Ureter (tissue), 1 donor: ENCODE results near the gene ARID3A. TPM values are rescaled to one million over a fixed set of nuclear protein-coding genes. Genes with fewer than 3 reads are reported as not detected.

Experiments
- DNase-seq: peaks from one replicate; pipeline ENCODE4 v3.0.0-alpha.2; 2020; ENCODE audit warnings: low spot score
- total RNA-seq: library from RNA; stranded (reverse); gene quantifications from one replicate; pipeline ENCODE4 v1.2.4, GENCODE V29; 2023
- donor health status: DM: yes; HTN: yes; CAD: no.

ARID3A gene
- total RNA-seq, 1 donor from 2014 or later: 8.4 TPM

DNA sequence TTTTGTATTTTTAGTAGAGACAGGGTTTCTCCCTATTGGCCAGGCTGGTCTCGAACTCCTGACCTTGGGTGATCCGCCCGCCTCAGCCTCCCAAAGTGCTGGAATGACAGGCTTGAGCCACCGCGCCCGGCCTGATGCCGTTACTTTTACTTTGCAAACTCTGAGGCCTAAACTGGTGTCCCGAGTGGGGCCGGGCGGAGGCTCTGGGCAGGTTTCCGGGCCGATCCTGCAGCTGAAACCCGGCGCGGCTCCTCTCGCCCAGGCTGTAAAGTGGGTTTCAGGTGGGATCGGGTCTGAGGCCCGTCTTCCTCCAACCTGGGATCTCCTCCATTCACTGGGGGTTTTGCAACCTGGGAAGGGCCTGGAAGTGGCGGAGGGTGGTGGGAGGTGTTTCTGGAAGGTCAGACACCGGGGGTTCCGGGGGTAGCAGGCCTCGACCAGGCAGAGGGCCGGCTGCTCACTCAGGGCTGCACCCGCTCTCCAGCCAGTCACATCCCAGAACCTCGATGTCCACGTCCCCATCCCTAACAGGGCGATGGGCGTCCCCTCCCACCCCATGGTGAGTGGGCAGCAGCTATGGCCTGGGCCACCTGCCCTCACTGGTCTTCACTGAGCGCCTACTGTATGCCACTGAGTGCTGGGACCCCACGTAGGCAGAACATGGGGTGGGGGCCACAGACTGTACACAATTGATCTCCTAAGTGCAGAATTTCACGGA is 37.0 kb downstream of the ARID3A start:
- DNase-seq: no peak

DNA sequence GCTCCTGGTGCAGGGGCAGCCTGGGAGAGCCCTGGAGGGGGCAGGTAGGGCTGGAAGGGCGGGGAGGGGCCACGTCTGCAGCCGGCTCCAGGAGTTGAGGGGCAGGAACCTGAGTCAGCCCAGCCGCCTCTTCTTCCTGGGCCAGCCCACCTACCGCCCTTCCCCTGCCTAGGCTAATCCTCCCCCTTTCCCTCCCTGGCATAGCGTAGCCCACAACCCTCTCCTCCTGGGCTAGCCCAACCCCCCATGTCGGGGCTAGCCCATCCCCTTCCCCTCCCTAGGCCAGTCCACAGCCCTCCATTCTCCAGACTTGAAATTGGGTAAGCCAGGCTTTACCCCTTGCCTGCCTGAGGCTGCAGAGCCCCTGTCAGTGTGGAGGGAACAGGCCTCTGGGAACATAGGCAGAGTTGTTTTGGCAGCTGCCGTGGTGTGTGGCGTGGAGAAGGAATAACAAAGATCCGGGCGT is 37.7 kb downstream of the ARID3A start:
- DNase-seq: no peak

DNA sequence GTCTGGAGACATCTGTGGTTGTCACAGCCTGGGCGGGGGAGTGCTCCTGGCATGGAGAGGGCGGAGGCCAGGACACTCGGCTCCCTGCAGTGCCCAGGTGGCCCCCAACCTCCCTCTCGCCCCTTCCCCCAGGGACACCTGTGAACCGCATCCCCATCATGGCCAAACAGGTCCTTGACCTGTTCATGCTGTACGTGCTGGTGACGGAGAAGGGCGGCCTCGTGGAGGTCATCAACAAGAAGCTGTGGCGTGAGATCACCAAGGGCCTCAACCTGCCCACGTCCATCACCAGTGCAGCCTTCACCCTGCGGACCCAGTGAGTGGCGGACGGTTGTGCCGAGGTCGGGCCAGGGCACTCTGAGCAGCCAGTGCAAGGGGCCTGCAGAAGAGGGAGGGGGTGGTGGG is 38.3 kb downstream of the ARID3A start:
- no peak for DNase-seq

DNA sequence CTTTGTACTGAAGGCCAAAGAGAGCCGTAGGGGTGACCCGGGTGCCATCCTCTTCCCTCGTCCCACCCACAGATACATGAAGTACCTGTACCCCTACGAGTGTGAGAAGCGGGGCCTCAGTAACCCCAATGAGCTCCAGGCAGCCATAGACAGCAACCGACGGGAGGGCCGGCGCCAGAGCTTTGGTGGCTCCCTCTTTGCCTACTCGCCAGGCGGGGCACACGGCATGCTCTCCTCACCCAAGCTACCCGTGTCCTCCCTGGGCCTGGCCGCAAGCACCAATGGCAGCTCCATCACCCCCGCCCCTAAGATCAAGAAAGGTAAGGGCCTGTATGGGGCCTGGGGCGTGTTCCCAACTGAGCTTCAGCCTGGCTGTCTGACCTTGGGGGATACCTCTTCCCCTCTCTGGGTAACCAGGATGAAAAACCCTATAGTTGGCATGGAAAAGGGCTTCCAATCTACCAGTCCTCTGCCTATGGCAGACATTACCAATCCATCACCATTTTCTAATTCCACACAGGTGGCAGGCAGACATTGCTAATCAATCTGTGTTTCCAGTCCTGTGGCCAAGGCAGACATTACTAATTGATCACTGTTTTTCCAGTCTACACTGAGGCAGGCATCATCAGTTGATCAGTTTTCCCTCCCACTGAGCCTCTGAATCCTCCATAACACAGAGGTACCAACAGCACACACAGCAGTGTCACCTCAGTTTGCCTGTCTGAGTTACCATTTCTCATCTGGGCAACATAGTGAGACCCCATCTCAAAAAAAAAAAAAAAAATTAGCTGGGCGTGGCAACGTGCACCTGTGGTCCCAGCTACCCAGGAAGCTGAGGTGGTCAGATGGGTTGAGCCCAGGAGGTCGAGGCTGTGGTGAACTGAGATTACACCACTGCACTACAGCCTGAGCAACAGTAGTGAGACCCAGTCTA is 39.2 kb downstream of the ARID3A start:
- DNase-seq: no peak

DNA sequence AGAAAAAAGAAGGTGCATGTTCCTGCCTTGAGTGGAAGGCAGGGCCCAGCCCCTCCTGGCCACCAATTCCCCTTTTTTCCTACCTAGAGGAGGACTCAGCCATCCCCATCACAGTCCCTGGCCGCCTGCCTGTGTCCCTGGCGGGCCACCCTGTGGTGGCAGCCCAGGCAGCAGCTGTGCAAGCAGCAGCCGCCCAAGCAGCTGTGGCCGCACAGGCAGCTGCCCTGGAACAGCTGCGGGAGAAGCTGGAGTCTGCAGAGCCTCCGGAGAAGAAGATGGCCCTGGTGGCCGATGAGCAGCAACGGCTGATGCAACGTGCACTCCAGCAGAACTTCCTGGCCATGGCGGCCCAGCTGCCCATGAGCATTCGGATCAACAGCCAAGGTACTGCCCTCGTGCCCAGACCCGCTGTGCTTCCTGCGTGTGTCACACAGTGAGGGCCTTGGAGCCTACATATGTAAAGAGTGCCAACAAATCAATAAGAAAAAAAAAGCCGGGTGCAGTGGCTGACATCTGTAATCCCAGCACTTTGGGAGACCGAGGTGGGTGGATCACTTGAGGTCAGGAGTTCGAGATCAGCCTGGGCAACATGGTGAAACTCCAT is 40.8 kb downstream of the ARID3A start:
- DNase-seq: no peak

DNA sequence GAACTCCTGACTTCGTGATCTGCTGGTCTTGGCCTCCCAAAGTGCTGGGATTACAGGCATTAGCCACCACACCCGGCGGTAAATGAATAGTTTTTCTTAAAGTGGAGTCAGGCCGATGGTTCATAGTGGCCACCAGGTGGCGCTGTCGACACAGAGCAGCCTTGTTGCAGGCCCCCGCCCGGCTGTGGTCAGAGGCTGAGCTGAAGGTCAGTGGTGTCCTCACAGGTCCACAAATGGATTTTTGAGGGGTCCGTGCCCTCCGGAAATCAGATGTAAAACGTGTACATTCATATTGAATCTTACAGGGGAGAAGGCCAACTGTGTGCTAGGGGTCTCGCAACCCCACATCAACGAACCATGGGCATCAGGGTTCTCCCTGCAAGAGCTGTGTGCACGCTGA is 44.9 kb downstream of the ARID3A start:
- no peak for DNase-seq

DNA sequence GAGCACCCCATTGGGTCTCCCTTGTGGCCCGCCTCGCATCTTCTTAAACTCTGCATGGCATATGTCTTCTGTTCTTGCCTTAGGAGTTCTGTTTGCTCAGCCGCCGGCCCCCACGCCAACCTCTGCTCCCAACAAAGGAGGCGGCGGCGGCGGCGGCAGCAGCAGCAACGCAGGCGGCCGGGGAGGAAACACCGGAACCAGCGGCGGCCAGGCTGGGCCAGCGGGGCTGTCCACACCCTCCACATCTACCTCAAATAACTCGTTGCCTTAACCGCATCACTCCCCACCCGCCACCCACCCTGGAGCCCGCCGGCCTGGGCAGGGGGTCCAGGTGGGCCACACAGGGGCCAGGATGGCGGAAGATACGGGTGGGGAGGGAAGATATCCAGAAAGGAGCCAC is 46.0 kb downstream of the ARID3A start:
- DNase-seq: no peak

DNA sequence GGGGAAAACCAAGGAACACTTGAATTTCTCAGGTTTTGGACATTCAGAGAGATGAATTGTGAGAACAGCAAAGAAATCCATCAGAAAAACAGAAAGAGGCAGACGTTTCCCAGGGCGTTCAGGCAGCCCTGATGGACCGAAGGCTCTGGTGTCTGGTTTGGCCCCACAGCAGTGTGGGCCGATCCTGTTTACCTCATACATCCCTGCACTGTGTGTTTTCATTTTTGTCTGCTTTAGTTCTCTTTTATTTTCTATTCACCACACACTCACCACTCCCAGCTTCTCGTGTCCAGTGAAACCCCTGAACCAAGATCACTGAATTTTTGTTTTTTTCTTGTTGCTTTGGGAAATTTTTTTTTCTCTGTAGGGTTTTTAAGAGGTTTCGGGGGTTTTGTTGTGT is 46.4 kb downstream of the ARID3A start:
- no peak for DNase-seq

DNA sequence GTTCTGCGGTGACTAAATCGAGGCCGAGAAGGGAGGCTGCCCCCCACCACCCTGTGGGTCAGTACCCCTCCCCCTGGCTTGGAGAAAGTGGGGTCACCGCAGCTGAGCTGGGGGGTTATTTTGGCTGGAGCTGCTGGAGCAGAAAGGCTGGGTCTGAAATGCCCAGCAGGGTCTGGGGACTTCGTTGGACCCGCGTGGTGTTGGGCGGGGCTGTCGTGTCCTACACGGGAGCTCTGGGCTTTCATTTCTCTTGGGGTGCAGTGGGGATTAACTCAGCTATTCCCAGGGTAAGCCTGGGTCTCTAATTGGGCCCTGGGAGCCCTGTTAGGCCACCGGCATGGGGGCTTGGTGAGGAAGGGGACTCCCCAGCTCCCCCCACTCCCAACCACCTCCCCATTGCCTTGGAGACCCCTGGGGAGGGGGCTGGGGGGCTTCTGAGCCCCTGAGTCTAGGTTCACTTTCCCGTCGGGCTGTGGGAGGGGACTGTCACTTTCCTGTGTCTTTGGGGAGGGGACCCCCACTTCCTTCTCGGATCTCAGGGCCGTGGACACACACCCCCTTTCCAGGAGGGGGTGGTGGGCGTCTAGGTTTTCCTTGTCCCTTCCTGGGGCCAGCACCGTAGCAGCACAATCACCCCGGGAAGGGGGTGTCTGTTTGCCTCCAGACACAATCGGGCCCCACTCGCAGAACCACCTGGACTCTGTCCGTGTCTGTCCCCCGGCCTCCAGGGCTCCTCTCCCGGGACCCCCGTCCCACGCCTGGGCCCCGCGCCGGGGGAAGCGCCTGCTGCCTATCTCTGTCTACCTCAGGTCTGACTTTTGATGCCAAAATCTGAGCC is 48.1 kb downstream of the ARID3A start:
- DNase-seq: no peak

DNA sequence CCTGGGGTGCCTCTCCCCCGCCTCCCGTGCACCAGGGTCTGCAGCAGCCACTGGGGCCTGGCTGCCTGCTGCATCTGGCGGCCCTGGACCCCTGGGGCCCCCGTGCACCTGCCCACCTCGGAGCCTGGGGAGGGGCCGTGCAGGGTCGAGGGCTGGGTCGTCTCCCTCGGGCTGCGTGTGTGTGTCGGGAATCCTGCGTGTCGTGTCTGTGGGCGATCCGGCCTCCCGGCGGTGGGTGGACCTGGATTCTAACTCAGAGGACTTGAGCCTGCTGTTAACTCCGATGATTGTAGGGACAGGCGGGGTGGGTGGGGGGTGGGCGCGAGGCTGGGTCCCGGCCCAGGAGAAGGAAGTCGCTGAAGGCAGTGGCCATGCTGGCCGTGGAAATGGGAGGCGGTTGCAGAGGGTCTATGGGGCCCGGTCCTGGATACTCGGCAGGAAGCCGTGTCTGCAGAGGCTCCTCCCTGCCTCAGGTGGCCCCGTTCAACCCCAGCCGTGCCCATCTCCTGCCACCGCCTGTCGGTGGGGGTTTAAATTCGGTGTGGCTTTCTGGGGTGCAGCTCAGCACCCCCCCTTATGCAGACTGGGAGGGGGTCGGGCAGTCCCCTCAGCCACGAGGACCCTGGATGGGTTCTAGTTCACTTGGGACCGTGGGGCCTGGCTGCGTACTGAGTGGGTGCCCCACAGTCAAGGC is 48.9 kb downstream of the ARID3A start:
- no peak for DNase-seq

DNA sequence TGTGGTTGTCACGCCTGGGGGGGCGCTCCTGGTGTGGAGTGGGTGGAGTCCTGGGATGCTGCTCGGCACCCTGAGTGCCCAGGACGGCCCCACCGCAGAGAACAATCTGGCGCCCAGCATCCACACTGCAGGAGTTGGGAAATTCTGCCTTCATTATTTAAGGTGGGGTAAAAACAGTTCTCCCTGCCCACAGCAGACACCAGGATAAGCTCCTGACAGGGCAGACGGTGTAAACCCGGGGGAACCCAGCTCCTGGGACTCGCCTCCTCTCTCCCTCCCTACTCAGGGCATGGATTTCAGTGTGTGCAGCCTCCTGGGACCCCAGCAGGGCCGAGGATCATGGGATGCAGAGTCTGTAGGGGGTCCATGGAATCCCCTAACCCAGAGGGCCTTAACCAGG is 50.6 kb downstream of the ARID3A start:
- DNase-seq: no peak

DNA sequence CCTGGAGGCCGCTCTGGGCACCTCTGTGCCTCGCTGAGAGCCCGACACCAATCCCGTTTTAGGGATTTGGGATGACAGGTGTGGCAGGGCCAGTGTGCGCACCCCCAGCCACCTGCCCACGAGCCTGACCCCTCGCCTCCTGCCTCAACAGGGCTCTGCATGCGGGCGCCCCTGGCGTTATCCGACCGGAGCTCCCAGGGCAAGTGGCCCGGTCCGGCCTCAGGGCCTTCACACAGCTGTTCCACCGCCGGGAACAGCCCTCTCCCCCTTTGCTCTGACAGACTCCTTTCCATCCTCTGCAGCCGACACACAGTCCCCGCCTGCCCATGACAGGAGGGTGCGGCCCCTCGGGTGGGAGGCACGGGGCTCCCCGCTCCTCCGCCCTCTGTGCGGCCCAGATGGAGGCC is 51.2 kb downstream of the ARID3A start:
- no peak for DNase-seq

DNA sequence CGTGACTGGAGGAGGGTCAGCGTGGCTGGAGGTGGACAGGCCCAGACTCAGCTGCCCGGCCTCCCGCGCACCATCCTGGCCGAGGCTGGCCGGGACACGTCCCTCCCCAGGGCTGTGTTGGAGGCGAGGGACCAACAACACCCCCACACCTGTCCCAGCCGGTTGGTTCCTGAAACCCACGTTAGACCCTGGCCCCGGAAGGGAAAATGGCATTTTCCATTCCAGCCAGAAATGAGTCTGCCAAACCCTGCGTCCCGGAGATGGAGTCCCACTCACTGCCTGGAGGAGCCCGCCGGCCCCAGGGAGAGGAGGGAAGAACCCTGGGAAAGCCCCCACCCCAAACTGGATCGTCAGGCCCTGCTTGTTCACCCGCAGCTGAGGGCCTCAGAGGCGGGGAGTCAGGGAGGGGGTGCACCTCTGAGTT is 53.5 kb downstream of the ARID3A start:
- no peak for DNase-seq

DNA sequence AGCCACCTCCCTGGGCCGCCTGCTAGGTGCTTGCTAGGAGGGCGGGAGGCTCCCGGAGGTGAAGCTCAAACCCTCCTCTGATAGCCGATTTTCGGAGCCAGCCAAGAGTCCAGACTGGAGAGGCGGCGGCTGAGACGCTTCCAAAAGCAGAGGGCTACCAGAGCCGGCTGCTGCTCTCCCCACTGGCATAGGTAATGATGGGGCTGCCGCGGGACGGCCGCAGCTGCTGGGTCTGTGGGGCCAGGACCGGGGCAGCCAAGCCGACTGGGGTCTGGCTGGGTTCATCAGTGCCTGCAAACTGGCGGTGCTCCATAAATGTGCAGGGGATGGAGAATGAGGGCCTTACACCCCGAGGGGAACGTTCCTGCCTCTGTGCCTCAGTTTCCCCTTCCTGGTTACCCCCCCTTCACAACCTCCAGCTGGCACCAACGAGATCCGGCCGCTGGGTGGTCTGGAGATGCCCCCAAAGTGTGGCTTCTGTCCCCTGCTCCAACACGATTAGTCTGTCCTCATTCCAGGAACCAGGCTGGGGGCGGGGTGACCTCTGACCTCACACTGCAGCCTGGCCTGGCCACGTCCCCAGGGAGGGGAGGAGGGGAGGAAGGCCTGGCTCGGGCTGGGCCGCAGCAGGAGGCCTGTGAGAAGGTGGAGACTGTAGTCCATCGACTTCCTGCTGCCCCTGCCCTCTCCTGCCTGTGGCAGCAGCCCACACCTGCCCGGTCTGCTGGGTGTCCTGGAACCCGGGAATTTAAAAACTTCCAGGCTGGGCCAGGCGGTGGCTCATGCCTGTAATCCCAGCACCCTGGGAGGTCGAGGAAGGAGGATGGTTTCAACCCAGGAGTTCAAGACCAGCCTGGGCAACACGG is 54.5 kb downstream of the ARID3A start:
- DNase-seq: no peak

DNA sequence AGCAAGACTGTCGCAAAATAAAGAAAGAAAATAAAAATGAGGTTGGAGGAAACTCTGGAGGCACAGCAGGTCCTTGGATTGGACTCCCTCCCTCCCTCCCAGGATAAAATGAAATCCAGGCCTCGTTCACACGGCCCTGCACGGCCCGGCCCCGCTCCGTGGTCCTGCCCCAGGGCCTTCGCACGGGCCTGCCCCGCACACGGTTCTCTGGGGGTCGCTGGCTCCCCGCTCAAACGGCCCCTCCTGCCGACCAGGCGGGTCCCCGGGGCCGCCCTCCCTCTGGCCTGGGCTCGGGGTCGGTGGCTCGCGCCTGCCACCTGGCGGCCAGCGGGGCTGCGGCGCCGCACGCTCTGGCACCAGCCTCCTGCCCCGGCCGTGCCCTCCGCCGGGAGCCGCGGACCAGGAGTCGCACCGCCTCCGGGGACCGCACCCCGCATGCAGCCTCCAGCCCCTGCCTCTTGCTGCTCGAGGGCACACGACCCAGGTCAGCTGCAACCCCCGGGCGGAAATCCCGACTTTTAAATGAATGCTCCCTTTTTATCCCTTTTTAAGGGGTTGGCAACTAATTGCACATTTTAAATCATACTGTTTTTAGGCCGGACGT is 56.8 kb downstream of the ARID3A start:
- peak; percentile 62 for DNase-seq

DNA sequence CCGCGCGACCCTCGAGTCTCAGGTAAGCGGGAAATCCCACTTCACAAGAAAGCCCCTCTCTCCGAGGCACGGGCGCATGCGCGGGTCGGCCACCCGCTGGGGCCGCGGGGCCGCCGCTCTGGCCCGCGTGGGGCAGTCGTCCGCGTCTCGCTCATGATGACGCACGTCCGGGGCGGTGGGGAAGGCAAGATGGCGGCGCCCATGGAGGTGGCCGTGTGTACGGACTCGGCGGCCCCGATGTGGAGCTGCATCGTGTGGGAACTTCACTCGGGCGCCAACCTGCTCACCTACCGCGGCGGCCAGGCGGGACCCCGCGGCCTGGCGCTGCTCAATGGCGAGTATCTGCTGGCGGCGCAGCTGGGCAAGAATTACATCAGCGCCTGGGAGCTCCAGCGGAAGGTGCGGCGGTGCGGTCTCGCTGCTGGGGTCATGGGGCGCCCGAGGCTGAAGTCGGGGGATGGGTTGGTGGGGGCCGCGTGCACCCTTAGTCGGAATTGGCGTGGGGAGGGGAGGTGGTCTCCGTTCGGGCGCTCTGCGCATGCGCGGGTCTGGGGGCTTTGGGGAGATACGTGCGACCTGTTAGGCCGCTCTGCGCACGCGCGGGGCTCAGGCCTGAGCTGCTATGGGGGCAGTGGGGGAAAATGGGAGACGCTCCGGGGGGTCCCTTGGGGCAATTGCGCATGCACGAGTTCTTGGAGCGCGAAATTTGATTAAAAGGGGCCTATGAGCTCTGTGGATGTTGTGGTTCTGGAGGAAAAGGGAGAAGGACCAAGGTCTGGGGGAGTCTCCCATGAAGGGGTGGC is 58.5 kb downstream of the ARID3A start, which contains the start of gene WDR18:
Gene WDR18 (plus strand): TSS at position 181 of the 803 bp plus-strand sequence. CDS start 9 bp downstream, at position 190.
- DNase-seq: peak; percentile 93

DNA sequence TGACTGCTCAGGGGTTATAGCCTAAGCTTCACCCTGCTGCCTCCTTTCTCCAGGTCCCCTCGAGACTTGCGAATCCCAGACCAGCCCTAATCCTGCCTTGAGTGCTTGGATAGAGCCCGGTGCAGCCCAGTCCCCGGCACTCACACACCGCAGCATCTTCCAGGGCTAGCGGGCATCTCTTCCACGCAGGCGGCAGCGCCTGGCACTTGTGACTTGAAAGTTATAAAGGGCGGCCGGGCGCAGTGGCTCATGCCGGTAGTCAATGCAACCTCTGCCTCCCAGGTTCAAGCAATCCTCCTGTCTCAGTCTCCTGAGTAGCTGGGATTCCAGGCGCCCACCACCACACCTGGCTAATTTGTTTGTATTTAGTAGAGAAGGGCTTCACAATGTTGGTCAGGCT is 60.2 kb downstream of the ARID3A start:
- DNase-seq: no peak

DNA sequence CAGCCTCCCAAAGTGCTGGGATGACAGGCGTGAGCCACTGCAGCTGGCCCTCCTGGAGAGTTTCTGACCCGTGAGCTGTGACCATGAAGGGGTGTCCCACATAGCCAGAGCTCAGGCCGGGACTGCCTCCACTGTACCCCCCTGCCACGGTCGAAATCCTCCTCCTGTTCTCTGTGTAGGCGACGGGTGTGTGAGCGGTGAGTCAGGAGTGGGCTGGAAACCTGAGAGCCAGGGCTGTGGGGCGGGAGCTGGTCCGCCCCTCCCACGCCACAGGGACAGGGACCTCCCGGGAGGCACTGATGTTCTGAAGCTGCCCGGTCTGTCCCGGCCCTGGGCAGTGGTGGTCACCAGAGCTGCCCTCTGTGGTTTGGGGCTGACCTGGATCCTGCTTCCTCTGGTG is 62.2 kb downstream of the ARID3A start:
- no peak for DNase-seq

DNA sequence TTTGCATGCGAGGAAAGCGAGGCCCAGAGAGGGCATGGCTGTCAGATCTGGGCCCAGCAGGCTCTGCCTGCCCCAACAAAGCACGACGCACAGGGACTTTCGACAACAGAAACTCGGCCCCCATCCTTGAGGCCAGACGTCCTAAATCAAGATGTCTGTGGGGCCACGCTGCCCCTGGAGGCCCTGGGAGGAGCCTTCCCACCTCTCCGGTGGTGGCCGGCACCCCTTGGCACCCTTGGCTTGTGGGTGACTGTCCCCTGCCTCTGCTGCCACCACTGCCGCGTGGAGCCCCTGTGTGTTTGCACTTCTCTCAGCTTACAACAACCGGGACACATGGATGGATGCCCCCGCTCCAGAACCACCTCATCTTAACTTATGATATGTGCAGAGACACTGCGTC is 62.7 kb downstream of the ARID3A start:
- DNase-seq: no peak
